DOHH2 (cell line): ENCODE data around the gene MRLN.
"Not testable (repeated sequence)": the region's sequence is repeated elsewhere in the genome, so short reads cannot be mapped to it uniquely, and the experiment has no call there.

Source experiments
- H3F3A ChIP-seq: fragments of 200-600 bp; sonication (generic), shearing (Covaris generic); 2 replicates; pipeline ENCODE4 v1.6.0; 2016; ENCODE audit warnings: antibody characterized with exemption, mild to moderate bottlenecking; ENCODE audit not compliant: control insufficient read depth, insufficient read depth
- H3K27ac ChIP-seq: fragments of 200-600 bp; sonication (generic); 2 replicates; pipeline ENCODE4 v1.5.1; 2014; ENCODE audit warnings: low read depth, mild to moderate bottlenecking, low read length, moderate library complexity
- H3K27me3 ChIP-seq: fragments of 200-600 bp; sonication (generic); 2 replicates; pipeline ENCODE4 v1.6.1; 2014; ENCODE audit warnings: mild to moderate bottlenecking, low read length, mixed read lengths; ENCODE audit not compliant: control insufficient read depth
- H3K36me3 ChIP-seq: fragments of 200-600 bp; sonication (generic); 2 replicates; pipeline ENCODE4 v1.6.1; 2014; ENCODE audit warnings: mild to moderate bottlenecking, low read length, moderate library complexity, mixed read lengths; ENCODE audit not compliant: control insufficient read depth
- H3K4me1 ChIP-seq: fragments of 200-600 bp; sonication (generic); 2 replicates; pipeline ENCODE4 v1.6.1; 2014; ENCODE audit warnings: mild to moderate bottlenecking, low read length, mixed read lengths; ENCODE audit not compliant: control insufficient read depth
- H3K4me2 ChIP-seq: fragments of 200-600 bp; sonication (generic); 2 replicates; pipeline ENCODE4 v1.6.0; 2014; ENCODE audit warnings: mild to moderate bottlenecking, low read length, moderate library complexity
- H3K4me3 ChIP-seq: fragments of 200-600 bp; sonication (generic); 2 replicates; pipeline ENCODE4 v1.5.1; 2014; ENCODE audit warnings: mild to moderate bottlenecking, low read length, mixed read lengths
- H3K79me2 ChIP-seq: fragments of 200-600 bp; sonication (generic); 2 replicates; pipeline ENCODE4 v1.6.1; 2014; ENCODE audit warnings: mild to moderate bottlenecking, low read length, mixed read lengths; ENCODE audit not compliant: control insufficient read depth
- H3K9me2 ChIP-seq: fragments of 200-600 bp; sonication (generic); replicated peaks from 2 replicates; pipeline ENCODE4 v1.6.1; 2014; ENCODE audit warnings: mild to moderate bottlenecking, low read length, mixed read lengths; ENCODE audit not compliant: control insufficient read depth
- H3K9me3 ChIP-seq: fragments of 200-600 bp; sonication (generic); 2 replicates; pipeline ENCODE4 v1.6.1; 2014; ENCODE audit warnings: antibody characterized with exemption, low read length, mixed read lengths; ENCODE audit not compliant: control insufficient read depth, insufficient read depth
- H4K20me1 ChIP-seq: fragments of 200-600 bp; sonication (generic); 2 replicates; pipeline ENCODE4 v1.6.0; 2014; ENCODE audit warnings: low read depth, mild to moderate bottlenecking, antibody characterized with exemption, low read length, moderate library complexity; ENCODE audit not compliant: control insufficient read depth, insufficient read depth
- CTCF ChIP-seq: fragments of 200-600 bp; sonication (generic); IDR thresholded peaks from one replicate; pipeline ENCODE4 v1.5.1; 2014; ENCODE audit warnings: antibody characterized with exemption, mild to moderate bottlenecking, low read depth, low read length; ENCODE audit not compliant: poor library complexity, severe bottlenecking
- EZH2phosphoT487 ChIP-seq: fragments of 200-600 bp; sonication (generic); IDR thresholded peaks from 2 replicates; pipeline ENCODE4 v1.6.1; 2017; ENCODE audit warnings: borderline replicate concordance, mild to moderate bottlenecking, antibody characterized with exemption, low read length, moderate library complexity, mixed read lengths

The MRLN gene

DNA sequence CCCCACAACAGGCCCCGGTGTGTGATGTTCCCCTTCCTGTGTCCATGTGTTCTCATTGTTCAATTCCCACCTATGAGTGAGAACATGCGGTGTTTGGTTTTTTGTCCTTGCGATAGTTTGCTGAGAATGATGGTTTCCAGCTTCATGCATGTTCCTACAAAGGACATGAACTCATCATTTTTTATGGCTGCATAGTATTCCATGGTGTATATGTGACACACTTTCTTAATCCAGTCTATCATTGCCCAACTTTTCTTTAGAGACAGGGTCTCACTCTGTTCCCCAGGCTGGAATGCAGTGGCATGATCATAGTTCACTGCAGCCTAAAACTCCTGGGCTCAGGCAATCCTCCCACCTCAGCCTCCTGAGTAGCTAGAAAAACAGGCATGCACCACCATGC, 32.2 kb upstream of the MRLN start:
- H3K4me3 ChIP-seq, H3K4me1 ChIP-seq, H3K36me3 ChIP-seq, H3K9me2 ChIP-seq, H3K27ac ChIP-seq, H3K4me2 ChIP-seq, H3F3A ChIP-seq, H3K27me3 ChIP-seq, H4K20me1 ChIP-seq, H3K79me2 ChIP-seq, H3K9me3 ChIP-seq: not testable (repeated sequence)

- Histone ChIP-seq H3K4me1 (no peaks in the 10 kb centered on the region), H3F3A (no peaks in the 10 kb centered on the region), H3K27me3 (no peaks in the 10 kb centered on the region), H3K36me3 (no peaks in the 10 kb centered on the region), H3K27ac (no peak overlapping the region), H3K9me2 (no peaks in the 10 kb centered on the region), H3K79me2 (no peaks in the 10 kb centered on the region), H3K4me2 (no peak overlapping the region), H3K4me3 (no peak overlapping the region), H4K20me1 (no peaks in the 10 kb centered on the region), H3K9me3 (no peaks in the 10 kb centered on the region)
- TF ChIP-seq EZH2phosphoT487 (no peak), CTCF (no peak)
These were observed 28.3 kb upstream of the MRLN start for GRCh38 chr10:59781511-59781910.

GRCh38 chr10:59779756-59780533, 26.7 kb upstream of the MRLN start:
- H3K36me3 ChIP-seq, result no peaks in the 10 kb centered on the region
- no peak overlapping the region for H3K27ac ChIP-seq
- H3K27me3 ChIP-seq, result no peaks in the 10 kb centered on the region
- no peaks in the 10 kb centered on the region for H3K4me1 ChIP-seq
- no peak overlapping the region for H3K4me2 ChIP-seq
- no peaks in the 10 kb centered on the region for H4K20me1 ChIP-seq
- no peak overlapping the region for H3K4me3 ChIP-seq
- H3K9me3 ChIP-seq, result no peaks in the 10 kb centered on the region
- no peaks in the 10 kb centered on the region for H3K79me2 ChIP-seq
- TF ChIP-seq CTCF (no peak), EZH2phosphoT487 (no peak)
- no peaks in the 10 kb centered on the region for H3F3A ChIP-seq
- no peaks in the 10 kb centered on the region for H3K9me2 ChIP-seq

DNA sequence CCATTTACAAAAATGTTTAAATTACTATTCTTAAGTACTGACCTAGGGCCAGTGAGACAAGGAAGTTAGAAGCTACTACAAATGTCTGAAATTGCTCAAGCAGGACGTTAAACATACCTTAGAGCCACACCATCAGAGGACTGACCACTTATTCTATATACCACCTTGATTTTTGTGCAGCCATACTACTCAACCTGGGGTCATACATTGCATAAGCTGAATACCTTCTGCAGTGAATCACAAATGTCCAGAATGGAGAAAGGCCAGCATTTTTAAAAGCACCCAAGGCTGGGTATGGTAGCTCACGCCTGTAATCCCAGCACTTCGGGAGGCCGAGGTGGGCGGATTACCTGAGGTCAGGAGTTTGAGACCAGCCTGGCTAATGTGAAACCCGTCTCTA, 21.2 kb upstream of the MRLN start:
- no peak overlapping the region for H3K4me2 ChIP-seq
- H3K9me2 ChIP-seq, result no peaks in the 10 kb centered on the region
- no peaks in the 10 kb centered on the region for H3K9me3 ChIP-seq
- H3K4me1 ChIP-seq, result no peaks in the 10 kb centered on the region
- no peaks in the 10 kb centered on the region for H3K79me2 ChIP-seq
- no peaks in the 10 kb centered on the region for H3F3A ChIP-seq
- TF ChIP-seq CTCF, result no peak
- TF ChIP-seq EZH2phosphoT487, result no peak
- H4K20me1 ChIP-seq, result no peaks in the 10 kb centered on the region
- no peak overlapping the region for H3K27ac ChIP-seq
- H3K27me3 ChIP-seq, result no peaks in the 10 kb centered on the region
- no peak overlapping the region for H3K4me3 ChIP-seq
- no peaks in the 10 kb centered on the region for H3K36me3 ChIP-seq
